GM12874 (cell line): ENCODE results near the gene MAPK1.

Experiments used
- CTCF ChIP-seq: IDR thresholded peaks from 2 replicates; pipeline ENCODE4 v1.5.1; 2011; ENCODE audit warnings: low read depth, mild to moderate bottlenecking, control low read depth, low read length, moderate library complexity; ENCODE audit not compliant: insufficient read depth

Gene MAPK1

GRCh38 chr22:21867528-21868266 lies at the start of gene MAPK1:
Gene MAPK1, minus strand, starts transcription at chr22:21867645. Its CDS starts 205 bp downstream, at chr22:21867440.
- peak; percentile 48 for TF ChIP-seq CTCF

GRCh38 chr22:21916309-21916918 lies 49.0 kb upstream of the MAPK1 start:
- no peak for TF ChIP-seq CTCF

- no peak for TF ChIP-seq CTCF
These were observed 48.3 kb upstream of the MAPK1 start for GRCh38 chr22:21915624-21916308.

GRCh38 chr22:21909871-21910270 lies 42.4 kb upstream of the MAPK1 start:
- TF ChIP-seq CTCF: no peak

GRCh38 chr22:21907638-21908522 lies 40.4 kb upstream of the MAPK1 start:
- TF ChIP-seq CTCF: no peak

- no peak for TF ChIP-seq CTCF
These were observed 36.9 kb upstream of the MAPK1 start for GRCh38 chr22:21904250-21904789.

GRCh38 chr22:21903283-21903682 lies 35.8 kb upstream of the MAPK1 start:
- TF ChIP-seq CTCF: no peak
